Fibroblast of gingiva (primary cell): ENCODE measurements around the gene PBXIP1.
A peak's percentile ranks its signal among the peaks of the same experiment; 100 is the strongest.
"Not testable (repeated sequence)": the region's sequence is repeated elsewhere in the genome, so short reads cannot be mapped to it uniquely, and the experiment has no call there.

Experiments used
- DNase-seq: peaks from one replicate; pipeline ENCODE4 v3.0.0-alpha.2; 2011; ENCODE audit warnings: low read depth

Gene PBXIP1

DNA sequence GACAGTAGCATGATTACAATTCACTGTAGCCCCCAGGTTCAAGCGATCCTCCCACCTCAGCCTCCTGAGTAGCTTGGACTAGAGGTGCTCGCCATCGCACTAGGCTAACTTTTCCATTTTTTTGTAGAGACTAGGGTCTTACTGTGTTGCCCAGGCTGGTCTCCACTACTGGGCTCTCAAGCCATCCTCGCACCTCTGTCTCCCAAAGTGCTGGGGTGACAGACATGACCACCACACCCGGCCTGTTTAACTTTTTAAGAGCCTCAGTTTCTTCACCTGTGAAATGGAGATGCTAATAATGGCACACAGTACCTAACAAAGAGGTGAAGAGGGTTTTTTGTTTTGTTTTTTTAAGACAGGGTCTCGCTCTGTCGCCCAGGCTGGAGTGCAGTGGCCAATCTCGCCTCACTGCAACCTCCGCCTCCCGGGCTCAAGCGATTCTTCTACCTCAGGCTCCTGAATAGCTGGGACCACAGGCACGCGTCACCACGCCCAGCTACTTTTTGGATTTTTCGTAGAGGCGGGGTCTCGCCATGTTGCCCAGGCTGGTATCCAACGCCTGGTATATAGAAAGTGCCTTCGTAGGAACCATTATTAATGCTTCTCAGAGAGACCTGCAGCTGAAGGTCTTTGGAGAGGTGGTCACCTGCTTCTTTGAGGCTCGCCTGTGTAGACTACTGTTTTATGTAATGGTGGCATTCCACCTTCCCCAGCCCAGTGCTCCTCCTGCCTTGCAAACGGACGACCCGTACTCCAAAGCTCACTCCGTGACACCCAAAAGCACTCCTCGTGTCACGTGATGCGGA lies 19.9 kb downstream of the PBXIP1 start:
- DNase-seq, result no peak

DNA sequence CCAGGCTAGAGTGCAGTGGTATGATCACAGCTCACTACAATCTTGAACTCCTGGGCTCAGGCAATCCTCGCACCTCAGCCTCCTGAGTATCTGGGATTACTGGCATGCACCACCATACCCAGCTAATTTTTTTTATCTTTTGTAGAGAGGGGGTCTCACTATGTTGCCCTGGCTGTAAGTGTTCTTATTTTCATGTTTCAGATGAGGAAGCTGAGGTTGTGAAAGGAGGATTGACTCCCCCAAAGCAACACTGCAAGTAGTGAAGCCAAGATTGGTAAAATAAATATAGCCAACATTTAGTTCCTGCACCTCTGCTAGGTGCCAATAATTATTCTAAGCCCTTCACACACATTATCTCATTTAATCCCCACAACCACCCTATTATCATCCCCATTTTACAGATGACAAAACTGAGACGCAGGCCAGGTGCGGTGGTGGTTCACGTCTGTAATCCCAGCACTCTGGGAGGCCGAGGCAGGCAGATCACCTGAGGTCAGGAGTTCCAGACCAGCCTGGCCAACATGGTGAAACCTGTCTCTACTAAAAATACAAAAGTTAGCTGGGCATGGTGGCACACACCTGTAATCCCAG lies 21.4 kb downstream of the PBXIP1 start:
- no peak for DNase-seq

DNA sequence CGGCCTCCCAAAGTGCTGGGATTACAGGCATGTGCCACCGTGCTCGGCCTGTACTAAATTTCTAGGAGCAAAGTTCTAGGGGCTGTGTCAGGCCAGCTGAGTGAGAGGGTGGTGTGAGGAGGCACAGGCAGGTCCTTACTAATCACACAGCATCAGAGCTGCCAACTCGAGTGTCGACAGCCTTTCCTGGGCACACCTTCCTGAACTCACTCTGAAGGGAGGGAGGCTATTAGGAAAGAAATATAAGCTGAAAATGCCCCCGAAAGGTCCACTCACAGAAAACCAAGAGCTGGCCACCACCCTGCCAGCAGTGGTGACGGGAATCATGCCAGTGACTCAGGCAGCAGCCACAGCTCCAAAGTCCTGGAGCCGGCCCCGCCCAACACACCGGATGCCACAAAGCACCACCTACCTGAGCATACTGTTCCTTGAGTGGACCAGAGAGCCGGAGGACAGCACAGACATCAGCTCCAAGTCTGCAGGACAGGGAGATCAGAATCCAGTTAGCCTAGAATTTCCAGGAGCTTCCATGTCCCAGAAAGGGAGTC lies 23.9 kb downstream of the PBXIP1 start:
- no peak for DNase-seq

DNA sequence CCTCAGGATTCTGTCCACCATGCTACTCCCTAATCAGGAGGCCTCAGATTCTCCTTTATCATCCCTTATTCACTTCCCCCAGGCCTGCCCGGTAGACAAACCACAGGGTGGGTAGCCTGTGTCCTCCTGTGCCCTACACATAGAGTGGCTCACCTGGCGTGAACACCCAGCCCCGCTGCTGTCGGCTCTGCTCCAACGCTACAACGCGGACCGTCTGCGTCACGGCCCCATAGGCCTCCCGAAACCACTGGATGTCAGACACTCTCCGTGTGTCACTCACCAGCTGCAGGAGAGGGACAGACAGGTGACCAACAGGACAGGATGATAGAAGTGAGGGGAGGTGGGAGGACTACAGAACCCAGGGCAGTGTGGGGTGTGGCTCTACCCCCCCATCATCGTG lies 29.7 kb downstream of the PBXIP1 start:
- DNase-seq, result no peak

DNA sequence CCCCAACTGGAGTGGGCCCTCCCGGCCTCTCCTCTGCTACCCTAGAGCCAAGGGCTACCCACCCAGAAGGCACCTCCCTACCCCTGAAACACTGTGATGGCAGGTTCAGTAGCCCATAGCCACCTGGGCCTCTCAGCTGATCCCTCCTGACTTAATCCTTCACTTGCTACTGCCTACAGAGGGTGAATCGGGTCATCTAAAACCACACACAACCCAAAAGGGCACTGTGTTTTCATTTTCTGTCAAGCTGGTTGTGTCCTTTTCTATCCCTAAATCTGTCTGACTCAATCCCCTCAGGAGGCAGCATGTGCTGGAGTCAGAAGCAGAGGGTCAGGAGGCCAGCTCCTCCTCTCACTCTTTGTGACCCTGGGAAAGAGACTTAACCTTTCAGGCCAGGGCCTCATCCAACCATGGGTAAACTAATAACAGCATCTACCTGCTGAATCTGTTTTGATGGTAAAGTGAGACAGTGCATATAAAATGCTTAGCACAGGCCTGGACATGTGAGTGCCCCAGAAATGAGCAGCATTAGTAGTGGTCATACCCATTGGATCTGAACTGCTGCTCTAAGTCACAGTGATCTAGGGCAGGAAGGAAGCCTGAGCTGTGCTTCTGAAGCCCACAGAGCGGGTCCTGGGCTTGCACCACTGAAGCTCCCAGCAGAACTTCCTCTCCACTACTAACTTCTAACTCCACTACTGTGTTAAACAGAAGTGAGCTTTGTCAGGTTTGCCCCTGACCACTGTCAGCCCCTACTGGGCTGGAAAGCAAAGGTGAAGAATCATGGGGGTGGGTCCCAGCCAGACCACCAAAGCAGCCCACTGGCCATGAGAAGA lies 30.3 kb downstream of the PBXIP1 start:
- DNase-seq, result no peak

DNA sequence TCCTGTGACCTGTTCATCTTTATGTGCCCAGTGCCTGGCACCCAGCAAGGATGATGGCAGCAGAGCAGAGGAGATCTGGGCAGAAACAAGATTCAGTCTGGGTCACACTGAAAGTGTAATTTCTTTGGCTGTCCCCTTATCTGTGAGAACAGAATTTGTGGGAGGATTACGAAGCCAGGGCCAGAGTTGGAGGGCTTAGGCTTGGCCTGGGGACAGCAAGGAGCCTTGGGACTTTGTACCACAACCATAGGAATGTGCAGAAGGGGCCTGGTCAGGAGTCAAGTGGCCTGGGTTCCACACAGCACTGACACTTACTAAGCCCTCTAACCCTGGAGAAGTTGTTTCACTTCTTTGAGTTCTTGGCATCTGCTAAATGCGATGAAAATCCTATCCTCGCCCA lies 32.2 kb downstream of the PBXIP1 start:
- DNase-seq, result no peak

DNA sequence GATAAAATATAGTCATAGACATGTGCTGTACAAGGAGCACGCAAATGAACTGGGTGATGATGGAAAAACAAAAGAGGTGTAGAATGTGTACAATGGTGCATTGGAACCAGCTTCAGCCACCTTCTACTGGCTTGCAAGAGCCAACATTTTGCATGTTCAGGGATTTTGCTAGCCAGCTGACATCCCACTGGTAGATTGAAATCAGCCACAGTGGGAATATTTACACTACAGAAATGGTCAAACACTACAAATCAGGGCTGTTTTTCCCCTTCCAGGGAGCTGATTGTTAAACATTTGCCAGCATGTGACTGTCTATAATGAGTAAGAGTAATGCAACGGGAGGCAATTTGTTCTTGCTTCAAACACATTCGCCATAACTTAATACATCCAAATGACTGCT lies 42.6 kb downstream of the PBXIP1 start:
- DNase-seq, result no peak

DNA sequence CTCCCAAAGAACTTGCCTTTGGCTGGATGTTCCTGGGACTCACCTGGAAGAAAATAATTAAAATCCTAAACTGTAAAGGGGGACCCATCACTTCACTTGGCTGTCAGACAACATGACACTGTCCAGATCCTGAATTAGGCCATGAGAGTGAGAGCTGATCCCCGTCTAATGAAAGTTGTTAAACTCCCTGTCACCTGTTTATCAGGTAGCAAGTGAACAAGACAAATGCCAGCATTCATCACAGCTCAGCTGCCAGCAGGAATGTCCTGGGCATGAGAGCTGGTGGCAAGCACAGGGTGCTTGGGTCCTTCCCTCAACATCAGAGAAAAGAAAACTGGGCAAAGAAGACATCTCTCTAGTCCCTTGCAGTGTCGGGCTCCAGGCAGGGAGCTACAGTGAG lies 43.1 kb downstream of the PBXIP1 start:
- DNase-seq, result no peak

DNA sequence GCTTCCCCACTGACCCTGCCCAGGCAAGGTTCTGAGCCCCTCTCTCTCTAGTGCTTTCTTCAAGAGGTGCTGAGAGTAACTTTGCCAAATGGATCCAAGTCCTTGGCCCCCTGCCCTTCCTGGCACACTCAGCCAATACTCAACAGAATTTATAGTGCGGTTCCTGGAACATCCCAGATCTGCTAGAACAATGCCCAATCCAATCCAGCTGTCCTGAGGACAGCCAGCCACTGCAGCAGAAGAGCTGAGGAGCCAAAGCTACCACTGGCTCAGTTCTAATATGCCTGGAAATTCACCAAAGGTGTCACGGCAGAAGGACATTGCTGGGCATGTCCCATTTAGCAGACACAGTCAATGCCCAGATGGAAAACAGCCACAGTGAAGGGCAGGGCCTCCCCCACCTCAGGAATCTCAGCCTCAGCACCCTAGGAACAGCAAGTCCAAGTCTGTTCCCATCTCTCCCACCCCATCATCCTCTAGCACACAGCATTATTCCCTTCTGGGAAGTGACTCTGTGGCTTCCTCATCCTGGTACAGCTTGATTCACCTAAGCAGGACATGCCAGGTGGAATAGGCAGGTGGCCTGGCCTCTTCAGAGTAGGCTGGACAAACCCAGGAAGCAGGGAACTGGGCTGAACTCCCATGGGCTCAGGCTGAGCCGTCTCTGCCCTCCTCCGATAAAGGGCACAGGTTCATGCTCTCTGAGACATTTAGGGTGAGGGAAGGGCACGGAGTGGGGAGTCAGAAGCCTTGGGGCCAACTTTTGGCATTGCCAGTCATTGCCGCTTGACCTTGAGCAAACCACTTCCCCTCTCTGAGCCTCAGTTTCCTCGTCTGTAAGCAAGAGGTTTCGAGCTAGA lies 44.0 kb downstream of the PBXIP1 start:
- DNase-seq, result no peak

DNA sequence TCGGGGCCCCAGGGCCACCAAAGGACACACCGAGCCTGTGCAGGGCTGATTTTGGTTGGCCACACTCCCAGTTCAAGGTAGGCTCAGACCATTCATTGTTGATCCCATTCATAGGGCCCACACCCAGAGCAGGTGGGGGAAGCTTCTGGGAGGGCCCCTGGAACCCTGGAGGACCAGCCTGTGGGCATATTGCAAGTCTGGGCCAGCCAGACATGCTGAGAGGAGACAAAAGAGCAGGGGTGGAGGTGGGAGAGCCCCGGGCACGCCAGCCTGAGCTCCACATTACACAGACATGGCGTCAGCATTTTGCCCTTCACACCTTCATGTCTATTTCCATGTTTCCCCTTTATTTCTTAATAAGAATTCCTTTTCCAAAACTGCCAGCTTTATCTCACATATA lies 45.0 kb downstream of the PBXIP1 start:
- DNase-seq, result no peak

DNA sequence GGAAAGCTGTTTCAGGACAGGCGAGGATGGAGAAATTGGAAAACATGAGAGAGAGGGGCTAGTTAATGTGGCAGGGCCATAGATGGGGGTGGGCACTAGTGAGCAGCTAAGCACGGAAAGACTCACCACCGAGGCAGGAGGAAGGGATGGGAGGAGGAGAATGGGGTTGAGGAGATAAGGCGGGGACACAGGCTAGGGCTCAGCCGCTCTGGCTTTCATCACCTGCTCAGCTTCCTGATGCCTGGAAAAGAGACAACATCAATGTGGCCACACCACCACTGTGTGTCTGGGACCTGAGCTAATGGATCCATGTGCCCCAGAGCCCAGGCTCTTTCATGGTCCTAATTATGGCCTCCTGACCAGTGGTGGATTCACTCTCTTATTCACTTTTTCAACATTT lies 47.0 kb downstream of the PBXIP1 start:
- DNase-seq, result no peak

DNA sequence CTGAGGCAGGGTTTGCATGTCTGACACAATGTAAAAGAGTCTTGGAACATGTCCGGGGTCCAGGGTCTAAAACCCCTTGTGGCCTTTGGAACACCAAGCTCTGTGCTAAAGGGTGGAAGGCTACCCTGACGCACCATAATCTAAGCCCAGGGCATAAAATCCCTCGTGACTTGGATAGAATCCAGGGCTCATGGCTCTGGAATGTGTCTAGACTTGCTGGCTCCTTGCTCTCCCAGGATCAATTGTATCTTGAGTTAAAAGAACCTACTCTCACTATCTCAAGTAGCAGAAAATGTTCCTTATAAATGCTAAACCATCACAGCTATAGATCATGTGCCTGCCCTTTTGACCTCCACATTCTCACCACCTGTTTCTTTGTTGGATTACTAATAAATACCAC lies 47.8 kb downstream of the PBXIP1 start:
- not testable (repeated sequence) for DNase-seq

DNA sequence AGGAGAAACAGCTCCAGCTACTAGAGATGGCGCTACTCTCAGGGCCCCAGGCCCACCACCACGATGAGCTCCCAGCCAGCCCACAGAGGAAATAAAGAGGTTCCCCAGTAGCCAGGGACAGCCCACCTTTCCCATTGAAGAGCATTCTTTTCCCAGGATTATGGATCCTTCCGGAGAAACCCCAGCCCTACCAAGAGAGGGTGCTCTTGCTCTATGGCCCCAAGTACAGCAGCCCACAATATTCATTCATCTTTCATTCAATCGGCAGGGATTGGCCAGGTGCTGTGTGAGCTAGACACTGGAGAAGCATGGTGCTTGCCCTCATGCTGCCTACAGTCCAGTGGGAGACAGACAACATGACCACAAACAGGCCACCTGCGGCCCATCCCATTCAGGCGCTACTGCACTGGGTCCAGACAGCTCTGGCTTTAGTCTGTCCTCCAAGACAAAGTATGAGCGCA lies 49.2 kb downstream of the PBXIP1 start:
- DNase-seq, result no peak

DNA sequence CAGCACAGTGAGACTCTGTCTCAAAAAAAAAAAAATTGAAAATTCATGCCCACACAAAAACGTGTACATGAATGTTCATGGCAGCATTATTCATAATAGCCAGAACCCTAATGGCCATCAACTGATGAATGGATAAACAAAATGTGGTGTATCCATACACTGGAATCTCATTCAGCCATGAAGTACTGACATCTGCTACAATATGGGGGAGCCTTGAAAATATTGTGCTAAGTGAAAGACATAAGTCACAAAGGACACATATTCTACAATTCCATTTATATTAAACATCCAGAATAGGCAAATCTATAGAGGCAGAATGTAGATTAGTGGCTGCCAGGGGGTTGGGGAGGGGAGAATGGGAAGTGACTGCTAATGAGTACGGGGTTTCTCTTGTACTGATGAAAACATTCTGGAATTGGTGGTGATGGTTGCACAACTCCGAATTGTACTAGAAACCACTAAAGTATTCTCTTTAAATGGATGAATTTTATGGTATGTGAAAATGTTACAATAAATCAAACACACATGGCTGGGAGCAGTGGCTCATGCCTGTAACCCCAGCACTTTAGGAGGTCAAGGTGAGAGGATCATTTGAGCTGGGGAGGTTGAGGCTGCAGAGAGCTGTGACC lies 52.8 kb downstream of the PBXIP1 start:
- peak; percentile 14 for DNase-seq

DNA sequence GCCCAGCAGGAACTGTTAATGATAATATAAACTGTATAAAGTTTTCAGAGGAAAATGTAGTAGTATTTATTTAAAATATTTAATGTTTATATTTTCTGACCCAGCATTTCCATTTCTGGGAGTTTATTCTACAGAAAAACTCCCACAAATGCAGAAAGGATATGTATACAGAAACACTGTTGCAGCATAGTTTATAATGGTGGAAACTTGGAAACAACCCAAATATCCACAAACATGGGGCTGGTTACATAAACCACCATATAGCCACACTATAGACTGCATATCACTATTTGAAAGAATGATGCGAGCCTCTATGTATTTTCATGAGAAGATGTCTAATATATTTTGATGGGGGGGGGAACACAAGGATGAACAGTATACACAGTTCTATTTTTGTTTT lies 54.3 kb downstream of the PBXIP1 start:
- no peak for DNase-seq

DNA sequence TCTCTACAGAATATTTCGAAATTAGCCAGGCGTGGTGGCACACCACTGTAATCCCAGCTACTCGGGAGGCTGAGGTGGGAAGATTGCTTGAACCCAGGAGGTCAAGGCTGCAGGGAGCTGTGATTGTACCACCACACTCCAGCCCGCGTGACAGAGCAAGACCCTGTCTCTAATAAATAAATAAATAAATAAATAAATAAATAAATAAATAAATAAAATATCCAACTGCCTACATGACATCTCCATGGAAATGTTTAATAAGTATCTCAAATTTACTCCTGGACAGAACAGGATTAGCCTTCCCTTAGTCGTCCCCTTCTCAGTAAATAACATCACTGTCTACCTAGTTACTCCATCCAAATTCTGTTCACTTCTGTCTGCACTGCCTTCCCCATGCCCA lies 56.9 kb downstream of the PBXIP1 start:
- no peak for DNase-seq

DNA sequence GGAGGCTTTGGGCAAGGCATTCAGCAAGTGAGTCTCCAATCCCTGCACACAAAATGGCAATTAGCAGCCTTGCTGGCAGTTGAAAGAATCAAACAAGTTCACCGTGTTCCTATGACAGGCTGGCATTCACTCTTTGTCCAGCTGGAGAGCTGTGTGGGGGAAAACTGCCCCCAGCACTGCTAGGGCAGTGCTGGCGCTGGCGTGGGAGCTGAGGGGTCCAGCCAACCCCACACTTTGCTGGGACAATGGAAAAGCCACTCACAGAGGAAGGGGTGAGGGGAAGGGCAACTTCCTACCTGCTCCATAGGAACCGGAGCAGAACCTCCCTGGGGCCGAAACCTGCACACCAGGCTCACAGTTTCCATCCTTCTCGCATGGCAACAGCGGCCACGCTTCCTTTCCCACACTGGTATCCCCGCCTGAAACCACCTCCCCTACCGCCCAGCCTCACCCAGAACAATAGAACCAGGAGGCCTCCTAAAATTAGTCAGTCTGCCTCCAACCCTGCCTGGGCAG lies 59.1 kb downstream of the PBXIP1 start:
- DNase-seq, result no peak

DNA sequence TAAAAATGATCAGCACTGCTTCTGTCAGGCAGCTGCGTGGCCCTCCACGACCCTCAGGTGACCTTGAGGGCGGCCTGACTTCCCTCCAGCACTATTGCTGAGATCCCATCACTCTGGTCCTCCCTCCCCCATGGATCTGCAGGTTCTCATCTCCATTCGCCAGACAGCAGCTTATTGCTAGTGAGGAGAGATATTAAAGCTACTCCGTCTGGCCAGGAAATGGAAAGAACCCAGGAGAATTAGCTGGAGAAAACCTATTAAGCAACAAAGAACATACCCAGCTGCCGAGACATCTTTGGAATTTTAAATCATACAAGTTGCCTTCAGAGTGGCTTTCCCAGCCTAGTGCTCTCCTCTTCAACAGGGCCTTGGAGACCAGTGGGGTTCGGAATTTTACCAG lies 60.1 kb downstream of the PBXIP1 start:
- no peak for DNase-seq
